Measurements from ENCODE around the gene PLCG1. TPM values are rescaled to one million over a fixed set of nuclear protein-coding genes. Genes with fewer than 3 reads are reported as not detected.

The PLCG1 gene
- total RNA-seq, 4 donors from 2014 or later = 54.0 to 188 (median 91.5) TPM

DNA sequence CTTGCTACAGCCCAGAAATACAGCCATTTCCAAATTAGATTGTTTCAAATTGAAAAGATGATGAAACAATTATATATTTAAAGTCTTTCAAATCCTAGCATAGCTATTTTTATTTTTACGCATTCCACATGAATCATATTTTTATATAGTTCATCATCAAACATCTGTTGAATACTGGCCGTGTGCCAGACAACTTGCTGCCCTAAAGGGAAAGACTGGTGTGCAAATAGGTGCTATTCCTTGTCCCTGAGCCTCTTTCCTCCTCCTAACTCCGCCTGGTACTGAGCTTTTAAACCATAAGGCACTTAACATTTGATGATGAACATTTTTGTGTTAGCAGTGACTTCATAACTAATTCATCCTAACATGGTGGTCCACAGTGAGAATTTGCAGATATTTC, 18.7 kb upstream of the PLCG1 start:
- H3K4me3 ChIP-seq = no peak overlapping the region
- H3K27me3 ChIP-seq = no peaks in the 10 kb centered on the region
- TF ChIP-seq POLR2A (IDR thresholded peaks at IDR 0.05) (no peak), POLR2AphosphoS5 (IDR thresholded peaks at IDR 0.05) (no peak), EP300 (IDR thresholded peaks at IDR 0.05) (no peak)
- TF ChIP-seq, protein P1, sequence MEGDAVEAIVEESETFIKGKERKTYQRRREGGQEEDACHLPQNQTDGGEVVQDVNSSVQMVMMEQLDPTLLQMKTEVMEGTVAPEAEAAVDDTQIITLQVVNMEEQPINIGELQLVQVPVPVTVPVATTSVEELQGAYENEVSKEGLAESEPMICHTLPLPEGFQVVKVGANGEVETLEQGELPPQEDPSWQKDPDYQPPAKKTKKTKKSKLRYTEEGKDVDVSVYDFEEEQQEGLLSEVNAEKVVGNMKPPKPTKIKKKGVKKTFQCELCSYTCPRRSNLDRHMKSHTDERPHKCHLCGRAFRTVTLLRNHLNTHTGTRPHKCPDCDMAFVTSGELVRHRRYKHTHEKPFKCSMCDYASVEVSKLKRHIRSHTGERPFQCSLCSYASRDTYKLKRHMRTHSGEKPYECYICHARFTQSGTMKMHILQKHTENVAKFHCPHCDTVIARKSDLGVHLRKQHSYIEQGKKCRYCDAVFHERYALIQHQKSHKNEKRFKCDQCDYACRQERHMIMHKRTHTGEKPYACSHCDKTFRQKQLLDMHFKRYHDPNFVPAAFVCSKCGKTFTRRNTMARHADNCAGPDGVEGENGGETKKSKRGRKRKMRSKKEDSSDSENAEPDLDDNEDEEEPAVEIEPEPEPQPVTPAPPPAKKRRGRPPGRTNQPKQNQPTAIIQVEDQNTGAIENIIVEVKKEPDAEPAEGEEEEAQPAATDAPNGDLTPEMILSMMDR (IDR thresholded peaks at IDR 0.05) = no peak
- H3K27ac ChIP-seq = no peak overlapping the region
- DNase-seq (ENCODE audit: low spot score in 2 of 2) = no peak
- no peaks in the 10 kb centered on the region for H3K9me3 ChIP-seq
- WGBS = 55% methylated on average over 3 of the region's 3 CpGs
- H3K36me3 ChIP-seq = peaks cover 99% of the 10 kb centered on the region
- no peaks in the 10 kb centered on the region for H3K4me1 ChIP-seq

DNA sequence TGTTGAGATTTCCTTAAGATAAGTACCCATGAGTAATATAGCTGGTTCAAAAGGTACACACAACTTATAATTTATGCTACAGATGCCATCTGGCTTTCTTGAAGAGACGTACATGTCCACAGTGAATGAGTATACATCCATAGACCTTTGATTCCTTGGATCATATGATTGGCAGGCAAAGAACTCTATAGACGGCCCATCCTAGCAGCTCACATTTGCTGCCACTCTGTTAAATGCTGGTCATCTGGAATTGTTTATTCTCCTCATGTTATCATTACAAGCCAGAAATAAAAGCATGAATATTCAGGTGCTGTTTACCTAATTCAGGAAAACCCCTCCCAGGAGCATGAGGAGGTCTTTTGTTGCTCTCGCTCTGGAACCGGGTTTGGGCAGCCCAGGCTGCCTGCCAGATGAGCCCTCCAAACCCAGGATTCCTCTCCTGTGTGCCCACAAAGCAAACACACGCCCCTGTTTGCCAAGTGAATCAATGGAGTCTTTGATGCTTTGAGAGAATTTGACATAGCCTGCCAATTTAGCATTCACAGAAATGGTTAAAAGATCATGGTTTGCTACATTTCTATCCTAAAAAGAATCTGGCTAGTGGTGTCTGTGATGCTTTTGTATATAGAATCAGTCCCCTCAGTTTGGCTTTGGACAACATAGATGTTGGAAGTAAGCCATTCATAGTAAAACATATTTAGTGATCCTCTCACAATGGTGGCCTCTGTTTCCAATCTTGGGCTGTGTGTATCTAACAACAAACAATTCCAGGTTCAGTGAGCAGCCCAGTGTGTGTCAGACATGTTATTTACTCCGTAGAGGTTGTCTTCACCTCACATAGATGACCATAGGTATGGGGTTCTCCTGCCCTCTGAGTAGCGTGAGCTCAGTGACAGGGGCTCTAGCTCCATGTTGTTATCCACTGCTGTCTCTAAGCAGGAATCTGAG, 17.5 kb upstream of the PLCG1 start:
- no peaks in the 10 kb centered on the region for H3K27me3 ChIP-seq
- 69% methylated on average over 7 of the region's 7 CpGs for WGBS
- H3K9me3 ChIP-seq = no peaks in the 10 kb centered on the region
- TF ChIP-seq, protein P1 (IDR thresholded peaks at IDR 0.05) = no peak
- TF ChIP-seq POLR2A (IDR thresholded peaks at IDR 0.05) (no peak), POLR2AphosphoS5 (IDR thresholded peaks at IDR 0.05) (no peak), EP300 (IDR thresholded peaks at IDR 0.05) (no peak)
- no peak for DNase-seq (ENCODE audit: low spot score in 2 of 2)
- peaks cover 99% of the 10 kb centered on the region for H3K36me3 ChIP-seq
- H3K4me3 ChIP-seq = no peak overlapping the region
- no peak overlapping the region for H3K27ac ChIP-seq
- H3K4me1 ChIP-seq = no peaks in the 10 kb centered on the region

DNA sequence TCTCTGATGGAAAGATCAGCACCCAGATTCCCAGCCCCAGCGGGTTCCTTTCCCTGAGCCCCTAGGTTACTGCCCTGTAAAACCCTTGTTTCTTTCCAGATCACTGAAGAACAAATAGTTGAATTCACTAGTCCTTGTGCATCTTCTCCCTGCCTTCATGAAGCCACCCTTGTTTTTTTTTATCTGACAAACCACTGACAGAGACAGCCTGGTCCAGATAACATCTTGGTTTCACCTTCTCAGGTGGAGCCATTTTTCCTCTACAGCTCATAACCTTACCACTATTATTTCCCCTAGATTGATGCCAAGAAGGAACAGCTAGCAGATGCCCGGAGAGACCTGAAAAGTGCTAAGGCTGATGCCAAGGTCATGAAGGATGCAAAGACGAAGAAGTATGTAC, 15.9 kb upstream of the PLCG1 start:
- Histone ChIP-seq H3K27me3 (no peaks in the 10 kb centered on the region), H3K9me3 (no peaks in the 10 kb centered on the region), H3K27ac (no peak overlapping the region), H3K4me3 (no peak overlapping the region), H3K4me1 (no peaks in the 10 kb centered on the region), H3K36me3 (peaks cover 95% of the 10 kb centered on the region)
- no peak for DNase-seq (ENCODE audit: low spot score in 2 of 2)
- TF ChIP-seq, protein P1 (IDR thresholded peaks at IDR 0.05) = no peak
- TF ChIP-seq POLR2A (IDR thresholded peaks at IDR 0.05) = no peak
- no peak for TF ChIP-seq POLR2AphosphoS5 (IDR thresholded peaks at IDR 0.05)
- TF ChIP-seq EP300 (IDR thresholded peaks at IDR 0.05) = no peak
- WGBS = 77% methylated on average over 3 of the region's 3 CpGs

DNA sequence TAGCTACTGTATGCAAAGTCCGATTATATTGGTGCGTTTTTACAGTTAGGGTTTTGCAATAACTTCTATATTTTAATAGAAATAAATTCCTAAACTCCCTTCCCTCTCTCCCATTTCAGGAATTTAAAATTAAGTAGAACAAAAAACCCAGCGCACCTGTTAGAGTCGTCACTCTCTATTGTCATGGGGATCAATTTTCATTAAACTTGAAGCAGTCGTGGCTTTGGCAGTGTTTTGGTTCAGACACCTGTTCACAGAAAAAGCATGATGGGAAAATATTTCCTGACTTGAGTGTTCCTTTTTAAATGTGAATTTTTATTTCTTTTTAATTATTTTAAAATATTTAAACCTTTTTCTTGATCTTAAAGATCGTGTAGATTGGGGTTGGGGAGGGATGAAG, 13.7 kb upstream of the PLCG1 start:
- no peak for DNase-seq (ENCODE audit: low spot score in 2 of 2)
- Histone ChIP-seq H3K27ac (no peak overlapping the region), H3K9me3 (no peaks in the 10 kb centered on the region), H3K4me3 (no peak overlapping the region), H3K36me3 (peaks cover 74% of the 10 kb centered on the region), H3K27me3 (no peaks in the 10 kb centered on the region), H3K4me1 (no peaks in the 10 kb centered on the region)
- WGBS = 87% methylated on average over 6 of the region's 6 CpGs
- TF ChIP-seq POLR2AphosphoS5 (IDR thresholded peaks at IDR 0.05) = no peak
- no peak for TF ChIP-seq EP300 (IDR thresholded peaks at IDR 0.05)
- TF ChIP-seq, protein P1 (IDR thresholded peaks at IDR 0.05) = no peak
- TF ChIP-seq POLR2A (IDR thresholded peaks at IDR 0.05) = no peak

DNA sequence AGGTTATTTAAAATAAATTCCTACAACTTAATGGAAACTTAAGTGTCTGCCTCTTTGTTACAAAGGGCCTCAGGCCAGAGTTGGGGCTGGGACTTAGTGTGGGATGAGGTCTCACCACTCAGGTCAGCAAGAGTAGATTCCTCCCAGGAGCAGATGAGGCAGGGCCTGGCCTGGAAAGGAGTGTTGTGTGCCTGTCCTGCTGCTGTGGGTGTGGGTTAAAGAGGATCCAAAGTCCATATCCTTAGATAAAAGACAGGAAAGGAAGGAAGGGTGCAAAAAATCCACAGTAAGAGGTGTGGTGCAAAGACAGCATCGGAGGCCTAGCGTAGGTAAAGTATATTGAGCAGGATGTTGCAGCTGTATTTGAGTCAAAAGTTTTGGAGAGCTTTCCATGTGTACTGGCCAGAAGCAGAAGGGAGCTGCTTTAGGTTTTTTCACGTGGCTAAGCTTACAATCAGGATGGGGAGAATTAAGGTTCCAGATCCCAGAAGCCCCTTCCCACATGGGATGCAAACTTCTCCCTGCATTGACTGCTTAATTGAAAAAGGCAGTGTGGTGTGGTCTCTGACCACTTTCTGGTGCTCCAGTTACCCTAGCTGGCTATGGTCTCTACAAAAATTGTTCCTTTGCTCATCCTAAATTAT, 12.8 kb upstream of the PLCG1 start:
- Histone ChIP-seq H3K4me1 (no peaks in the 10 kb centered on the region), H3K27ac (no peak overlapping the region), H3K36me3 (peaks cover 65% of the 10 kb centered on the region), H3K27me3 (no peaks in the 10 kb centered on the region), H3K4me3 (no peak overlapping the region), H3K9me3 (no peaks in the 10 kb centered on the region)
- DNase-seq (ENCODE audit: low spot score in 2 of 2) = no peak
- TF ChIP-seq POLR2A (IDR thresholded peaks at IDR 0.05) (no peak), POLR2AphosphoS5 (IDR thresholded peaks at IDR 0.05) (no peak), EP300 (IDR thresholded peaks at IDR 0.05) (no peak)
- TF ChIP-seq, protein P1 (IDR thresholded peaks at IDR 0.05) = no peak
- 80% methylated on average over 3 of the region's 3 CpGs for WGBS

All from suprapubic skin (tissue), 4 donors.